HG03108 (cell line): ENCODE data around the gene CNTNAP2.

Source experiments
- ATAC-seq: cut with Tn5 transposase; IDR thresholded peaks from one replicate; pipeline ENCODE4 v1.9.1; 2021; ENCODE audit warnings: moderate library complexity; ENCODE audit not compliant: unreplicated experiment

CNTNAP2 gene

GRCh38 chr7:148108381-148108780, 1991.8 kb downstream of the CNTNAP2 start:
- no peak for ATAC-seq

GRCh38 chr7:148110097-148110868, 1993.7 kb downstream of the CNTNAP2 start:
- ATAC-seq = no peak

GRCh38 chr7:148114804-148115203, 1998.2 kb downstream of the CNTNAP2 start:
- ATAC-seq = no peak

- no peak for ATAC-seq
Measured at GRCh38 chr7:148115308-148115707, 1998.7 kb downstream of the CNTNAP2 start.

GRCh38 chr7:148116195-148116594, 1999.6 kb downstream of the CNTNAP2 start:
- ATAC-seq = no peak

GRCh38 chr7:148116829-148117403, 2000.3 kb downstream of the CNTNAP2 start:
- no peak for ATAC-seq

- ATAC-seq = no peak
Measured at GRCh38 chr7:148118371-148118770, 2001.8 kb downstream of the CNTNAP2 start.

GRCh38 chr7:148121401-148121800, 2004.8 kb downstream of the CNTNAP2 start:
- no peak for ATAC-seq

GRCh38 chr7:148121847-148122246, 2005.2 kb downstream of the CNTNAP2 start:
- no peak for ATAC-seq

GRCh38 chr7:148124477-148124876, 2007.9 kb downstream of the CNTNAP2 start:
- ATAC-seq = no peak

GRCh38 chr7:148127374-148127773, 2010.8 kb downstream of the CNTNAP2 start:
- no peak for ATAC-seq

GRCh38 chr7:148129023-148129422, 2012.4 kb downstream of the CNTNAP2 start:
- no peak for ATAC-seq

- no peak for ATAC-seq
Measured at GRCh38 chr7:148135116-148135515, 2018.5 kb downstream of the CNTNAP2 start.

GRCh38 chr7:148135997-148136396, 2019.4 kb downstream of the CNTNAP2 start:
- no peak for ATAC-seq

- no peak for ATAC-seq
Measured at GRCh38 chr7:148142660-148143248, 2026.2 kb downstream of the CNTNAP2 start.

- ATAC-seq = no peak
Measured at GRCh38 chr7:148144827-148145226, 2028.2 kb downstream of the CNTNAP2 start.

- no peak for ATAC-seq
Measured at GRCh38 chr7:148146346-148146745, 2029.7 kb downstream of the CNTNAP2 start.

- ATAC-seq = no peak
Measured at GRCh38 chr7:148147438-148147837, 2030.8 kb downstream of the CNTNAP2 start.

GRCh38 chr7:148148456-148148855, 2031.9 kb downstream of the CNTNAP2 start:
- ATAC-seq = no peak

GRCh38 chr7:148149730-148150129, 2033.1 kb downstream of the CNTNAP2 start:
- ATAC-seq = no peak

- no peak for ATAC-seq
Measured at GRCh38 chr7:148151778-148152177, 2035.2 kb downstream of the CNTNAP2 start.

- ATAC-seq = no peak
Measured at GRCh38 chr7:148153616-148154284, 2037.1 kb downstream of the CNTNAP2 start.
